Skin of body (tissue), 2 donors: Measurements from ENCODE around the gene ZMYND19. TPM values are rescaled to one million over a fixed set of nuclear protein-coding genes. Genes with fewer than 3 reads are reported as not detected.
"Not testable (repeated sequence)": the region's sequence is repeated elsewhere in the genome, so short reads cannot be mapped to it uniquely, and the experiment has no call there.

Experiments used
- DNase-seq: peaks from one replicate; lab custom pipeline; 2025; lab: John Stamatoyannopoulos, UW
- total RNA-seq: library from RNA; depleted of rRNA; stranded (reverse); fragments of >200 nt; gene quantifications from one replicate; pipeline ENCODE4 v1.2.3, GENCODE V29; 2014

ZMYND19 gene
- total RNA-seq, 1 donor from 2014 or later: 10.7 TPM

- no peak for DNase-seq
Measured at GRCh38 chr9:137614631-137615386, 24.5 kb upstream of the ZMYND19 start.

GRCh38 chr9:137613738-137614523 lies 23.6 kb upstream of the ZMYND19 start:
- DNase-seq: no peak

GRCh38 chr9:137613259-137613658 lies 22.9 kb upstream of the ZMYND19 start:
- DNase-seq: no peak

GRCh38 chr9:137612741-137613142 lies 22.4 kb upstream of the ZMYND19 start:
- DNase-seq: no peak

GRCh38 chr9:137611623-137612609 lies 21.6 kb upstream of the ZMYND19 start:
- DNase-seq: no peak

- DNase-seq: no peak
Measured at GRCh38 chr9:137610944-137611343, 20.6 kb upstream of the ZMYND19 start.

- DNase-seq: no peak
Measured at GRCh38 chr9:137607141-137607857, 17.0 kb upstream of the ZMYND19 start.

GRCh38 chr9:137606734-137607138 lies 16.4 kb upstream of the ZMYND19 start:
- no peak for DNase-seq

GRCh38 chr9:137606005-137606621 lies 15.8 kb upstream of the ZMYND19 start:
- DNase-seq: no peak

- DNase-seq: peak; percentile 90
Measured at GRCh38 chr9:137605121-137606004, 15.1 kb upstream of the ZMYND19 start, which contains the start of gene ARRDC1. Gene ARRDC1, plus strand, starts transcription at chr9:137605686. Its CDS starts 32 bp downstream, at chr9:137605718.

- no peak for DNase-seq
Measured at GRCh38 chr9:137604345-137605086, 14.2 kb upstream of the ZMYND19 start.

GRCh38 chr9:137603879-137604278 lies 13.6 kb upstream of the ZMYND19 start:
- DNase-seq: no peak

- no peak for DNase-seq
Measured at GRCh38 chr9:137602661-137603060, 12.3 kb upstream of the ZMYND19 start.

- DNase-seq: no peak
Measured at GRCh38 chr9:137598943-137599342, 8.6 kb upstream of the ZMYND19 start.

- not testable (repeated sequence) for DNase-seq
Measured at GRCh38 chr9:137596577-137596976, 6.3 kb upstream of the ZMYND19 start.

- DNase-seq: no peak
Measured at GRCh38 chr9:137593176-137593575, 2.9 kb upstream of the ZMYND19 start.

GRCh38 chr9:137592767-137593166 lies 2.5 kb upstream of the ZMYND19 start:
- no peak for DNase-seq

GRCh38 chr9:137590123-137590468 lies 216 bp downstream of the ZMYND19 start:
- no peak for DNase-seq
